Measurements from ENCODE around the gene ANKS4B. TPM values are rescaled to one million over a fixed set of nuclear protein-coding genes. Genes with fewer than 3 reads are reported as not detected.

Gene ANKS4B
- total RNA-seq, 2 donors from 2014 or later: not detected

GRCh38 chr16:21218153-21218552 lies 15.3 kb upstream of the ANKS4B start:
- ATAC-seq (ENCODE audit: insufficient number of reproducible peaks, low FRiP score, low read depth) (no peak), DNase-seq (ENCODE audit: low spot score) (no peak)
- no peak for TF ChIP-seq CTCF (IDR thresholded peaks at IDR 0.05)
- Histone ChIP-seq H3K36me3 (no peaks in the 10 kb centered on the region), H3K4me1 (ENCODE audit: control insufficient read depth in 1 of 2, low read depth in 2 of 2) (no peaks in the 10 kb centered on the region), H3K27ac (no peak overlapping the region), H3K4me3 (no peak overlapping the region), H3K27me3 (replicated peaks; ENCODE audit: insufficient read depth) (no peaks in the 10 kb centered on the region), H3K9me3 (no peaks in the 10 kb centered on the region)

- no peaks in the 10 kb centered on the region for H3K9me3 ChIP-seq
- no peak overlapping the region for H3K4me3 ChIP-seq
- H3K27ac ChIP-seq: no peak overlapping the region
- no peaks in the 10 kb centered on the region for H3K36me3 ChIP-seq
- no peak for TF ChIP-seq CTCF (IDR thresholded peaks at IDR 0.05)
- no peak for ATAC-seq (ENCODE audit: insufficient number of reproducible peaks, low FRiP score, low read depth)
- no peak for DNase-seq (ENCODE audit: low spot score)
- H3K27me3 ChIP-seq (replicated peaks; ENCODE audit: insufficient read depth): no peaks in the 10 kb centered on the region
- no peaks in the 10 kb centered on the region for H3K4me1 ChIP-seq (ENCODE audit: control insufficient read depth in 1 of 2, low read depth in 2 of 2)
Measured at GRCh38 chr16:21219551-21219950, 13.9 kb upstream of the ANKS4B start.

GRCh38 chr16:21222495-21223337 lies 10.8 kb upstream of the ANKS4B start:
- H3K27me3 ChIP-seq (replicated peaks; ENCODE audit: insufficient read depth): no peaks in the 10 kb centered on the region
- no peak for TF ChIP-seq CTCF (IDR thresholded peaks at IDR 0.05)
- ATAC-seq (ENCODE audit: insufficient number of reproducible peaks, low FRiP score, low read depth): no peak
- no peaks in the 10 kb centered on the region for H3K4me1 ChIP-seq (ENCODE audit: control insufficient read depth in 1 of 2, low read depth in 2 of 2)
- H3K4me3 ChIP-seq: no peak overlapping the region
- H3K9me3 ChIP-seq: no peaks in the 10 kb centered on the region
- no peak for DNase-seq (ENCODE audit: low spot score)
- H3K36me3 ChIP-seq: no peaks in the 10 kb centered on the region
- H3K27ac ChIP-seq: no peak overlapping the region

- ATAC-seq (ENCODE audit: insufficient number of reproducible peaks, low FRiP score, low read depth) (no peak), DNase-seq (ENCODE audit: low spot score) (no peak)
- H3K27ac ChIP-seq: no peak overlapping the region
- H3K9me3 ChIP-seq: no peaks in the 10 kb centered on the region
- TF ChIP-seq CTCF (IDR thresholded peaks at IDR 0.05): no peak
- H3K4me1 ChIP-seq (ENCODE audit: control insufficient read depth in 1 of 2, low read depth in 2 of 2): no peaks in the 10 kb centered on the region
- no peak overlapping the region for H3K4me3 ChIP-seq
- H3K27me3 ChIP-seq (replicated peaks; ENCODE audit: insufficient read depth): no peaks in the 10 kb centered on the region
- no peaks in the 10 kb centered on the region for H3K36me3 ChIP-seq
Measured at GRCh38 chr16:21223787-21224186, 9.7 kb upstream of the ANKS4B start.

- no peaks in the 10 kb centered on the region for H3K4me1 ChIP-seq (ENCODE audit: control insufficient read depth in 1 of 2, low read depth in 2 of 2)
- H3K4me3 ChIP-seq: no peak overlapping the region
- H3K27ac ChIP-seq: no peak overlapping the region
- no peaks in the 10 kb centered on the region for H3K9me3 ChIP-seq
- ATAC-seq (ENCODE audit: insufficient number of reproducible peaks, low FRiP score, low read depth) (no peak), DNase-seq (ENCODE audit: low spot score) (no peak)
- TF ChIP-seq CTCF (IDR thresholded peaks at IDR 0.05): no peak
- no peaks in the 10 kb centered on the region for H3K27me3 ChIP-seq (replicated peaks; ENCODE audit: insufficient read depth)
- H3K36me3 ChIP-seq: no peaks in the 10 kb centered on the region
Measured at GRCh38 chr16:21224800-21225199, 8.7 kb upstream of the ANKS4B start.

All from thoracic aorta (tissue), 2 donors.